Muscle layer of colon (tissue), 2 donors: ENCODE results near the gene SYNCRIP.
"Not testable (repeated sequence)": the region's sequence is repeated elsewhere in the genome, so short reads cannot be mapped to it uniquely, and the experiment has no call there.

Experiments used
- H3K27ac ChIP-seq: one replicate; pipeline ENCODE4 v1.7.0; 2013; ENCODE audit warnings: low read depth, mild to moderate bottlenecking, low read length, moderate library complexity
- H3K27me3 ChIP-seq, 2 donors: one replicate each; pipeline ENCODE4 v1.7.0; 2013; ENCODE audit warnings: low read length in 2 of 2, mild to moderate bottlenecking in 2 of 2; ENCODE audit not compliant: insufficient read depth in 2 of 2, control insufficient read depth in 1 of 2
- H3K36me3 ChIP-seq: one replicate; pipeline ENCODE4 v1.7.0; 2013; ENCODE audit warnings: mild to moderate bottlenecking, low read length; ENCODE audit not compliant: insufficient read depth
- H3K4me1 ChIP-seq: one replicate; pipeline ENCODE4 v1.7.0; 2013; ENCODE audit warnings: mild to moderate bottlenecking, low read length; ENCODE audit not compliant: insufficient read depth
- H3K4me3 ChIP-seq, 2 donors: one replicate each; pipeline ENCODE4 v1.7.0; 2013; ENCODE audit warnings: low read length in 2 of 2, low read depth in 1 of 2, mild to moderate bottlenecking in 1 of 2, moderate library complexity in 1 of 2
- H3K9ac ChIP-seq: one replicate; pipeline ENCODE4 v1.7.0; 2013; ENCODE audit warnings: low read length
- H3K9me3 ChIP-seq: one replicate; pipeline ENCODE4 v1.7.0; 2013; ENCODE audit warnings: mild to moderate bottlenecking, low read length
- donor health status: abdominal sarcoma.
- donor health status: Adenocarcinoma of cecum.

Gene SYNCRIP

GRCh38 chr6:85585741-85586140, 56.9 kb downstream of the SYNCRIP start:
- Histone ChIP-seq H3K36me3 (no peaks in the 10 kb centered on the region), H3K4me3 (no peak overlapping the region), H3K9me3 (no peaks in the 10 kb centered on the region), H3K27ac (no peak overlapping the region), H3K9ac (no peak overlapping the region), H3K27me3 (no peaks in the 10 kb centered on the region), H3K4me1 (no peaks in the 10 kb centered on the region)

- not testable (repeated sequence) for H3K4me1 ChIP-seq, H3K9ac ChIP-seq, H3K4me3 ChIP-seq, H3K27me3 ChIP-seq, H3K27ac ChIP-seq, H3K9me3 ChIP-seq, H3K36me3 ChIP-seq
Measured at GRCh38 chr6:85582832-85583231, 59.9 kb downstream of the SYNCRIP start.

GRCh38 chr6:85581572-85581971, 61.1 kb downstream of the SYNCRIP start:
- Histone ChIP-seq H3K27ac (no peak overlapping the region), H3K9ac (no peak overlapping the region), H3K36me3 (no peaks in the 10 kb centered on the region), H3K9me3 (no peaks in the 10 kb centered on the region), H3K27me3 (no peaks in the 10 kb centered on the region), H3K4me3 (no peak overlapping the region), H3K4me1 (peaks cover 3% of the 10 kb centered on the region)

GRCh38 chr6:85580878-85581267, 61.8 kb downstream of the SYNCRIP start:
- H3K4me3 ChIP-seq: no peak overlapping the region
- H3K36me3 ChIP-seq: no peaks in the 10 kb centered on the region
- no peaks in the 10 kb centered on the region for H3K27me3 ChIP-seq
- no peaks in the 10 kb centered on the region for H3K9me3 ChIP-seq
- no peak overlapping the region for H3K27ac ChIP-seq
- no peak overlapping the region for H3K9ac ChIP-seq
- H3K4me1 ChIP-seq: peaks cover 7% of the 10 kb centered on the region

- H3K4me3 ChIP-seq: no peak overlapping the region
- peaks cover 12% of the 10 kb centered on the region for H3K4me1 ChIP-seq
- no peak overlapping the region for H3K9ac ChIP-seq
- H3K27ac ChIP-seq: no peak overlapping the region
- H3K27me3 ChIP-seq: no peaks in the 10 kb centered on the region
- no peaks in the 10 kb centered on the region for H3K9me3 ChIP-seq
- no peaks in the 10 kb centered on the region for H3K36me3 ChIP-seq
Measured at GRCh38 chr6:85580118-85580877, 62.4 kb downstream of the SYNCRIP start.

GRCh38 chr6:85579581-85579980, 63.1 kb downstream of the SYNCRIP start:
- no peak overlapping the region for H3K27ac ChIP-seq
- H3K4me1 ChIP-seq: peaks cover 14% of the 10 kb centered on the region
- H3K27me3 ChIP-seq: no peaks in the 10 kb centered on the region
- H3K4me3 ChIP-seq: no peak overlapping the region
- no peak overlapping the region for H3K9ac ChIP-seq
- H3K9me3 ChIP-seq: no peaks in the 10 kb centered on the region
- no peaks in the 10 kb centered on the region for H3K36me3 ChIP-seq

GRCh38 chr6:85576476-85576875, 66.2 kb downstream of the SYNCRIP start:
- Histone ChIP-seq H3K36me3 (no peaks in the 10 kb centered on the region), H3K4me1 (peaks cover 14% of the 10 kb centered on the region), H3K9me3 (no peaks in the 10 kb centered on the region), H3K4me3 (no peak overlapping the region), H3K27ac (no peak overlapping the region), H3K27me3 (no peaks in the 10 kb centered on the region), H3K9ac (no peak overlapping the region)

GRCh38 chr6:85574932-85575598, 67.6 kb downstream of the SYNCRIP start:
- Histone ChIP-seq H3K27ac (no peak overlapping the region), H3K9me3 (no peaks in the 10 kb centered on the region), H3K36me3 (peaks cover under 1% of the 10 kb centered on the region), H3K4me3 (no peak overlapping the region), H3K4me1 (peaks cover 14% of the 10 kb centered on the region), H3K9ac (no peak overlapping the region), H3K27me3 (no peaks in the 10 kb centered on the region)

GRCh38 chr6:85569323-85569722, 73.4 kb downstream of the SYNCRIP start:
- Histone ChIP-seq H3K27me3 (no peaks in the 10 kb centered on the region), H3K27ac (no peak overlapping the region), H3K9ac (no peak overlapping the region), H3K9me3 (no peaks in the 10 kb centered on the region), H3K4me3 (no peak overlapping the region), H3K4me1 (no peaks in the 10 kb centered on the region), H3K36me3 (peaks cover 5% of the 10 kb centered on the region)

- no peaks in the 10 kb centered on the region for H3K9me3 ChIP-seq
- H3K4me1 ChIP-seq: no peaks in the 10 kb centered on the region
- no peaks in the 10 kb centered on the region for H3K27me3 ChIP-seq
- H3K27ac ChIP-seq: no peak overlapping the region
- no peak overlapping the region for H3K4me3 ChIP-seq
- H3K36me3 ChIP-seq: peaks cover 5% of the 10 kb centered on the region
- no peak overlapping the region for H3K9ac ChIP-seq
Measured at GRCh38 chr6:85568411-85568810, 74.3 kb downstream of the SYNCRIP start.

GRCh38 chr6:85565736-85566135, 77.0 kb downstream of the SYNCRIP start:
- H3K9ac ChIP-seq: no peak overlapping the region
- H3K27me3 ChIP-seq: no peaks in the 10 kb centered on the region
- H3K27ac ChIP-seq: no peak overlapping the region
- no peak overlapping the region for H3K4me3 ChIP-seq
- H3K36me3 ChIP-seq: peaks cover 11% of the 10 kb centered on the region
- no peaks in the 10 kb centered on the region for H3K9me3 ChIP-seq
- no peaks in the 10 kb centered on the region for H3K4me1 ChIP-seq

GRCh38 chr6:85564223-85564622, 78.5 kb downstream of the SYNCRIP start:
- H3K4me1 ChIP-seq, H3K9ac ChIP-seq, H3K27me3 ChIP-seq, H3K27ac ChIP-seq, H3K4me3 ChIP-seq, H3K9me3 ChIP-seq, H3K36me3 ChIP-seq: not testable (repeated sequence)
